NCI-H2196 (cell line): ENCODE results near the gene C19orf18.
A peak's percentile ranks its signal among the peaks of the same experiment; 100 is the strongest.
"Not testable (repeated sequence)": the region's sequence is repeated elsewhere in the genome, so short reads cannot be mapped to it uniquely, and the experiment has no call there.

Source experiments
- DNase-seq: peaks from one replicate; lab custom pipeline; 2025; ENCODE audit not compliant: unreplicated experiment; lab: John Stamatoyannopoulos, UW

The C19orf18 gene

GRCh38 chr19:57974434-57974833, at the start of gene C19orf18:
Gene C19orf18, minus strand, starts transcription at chr19:57974534. Its CDS starts 102 bp downstream, at chr19:57974432.
- no peak for DNase-seq

GRCh38 chr19:58022283-58022660, 47.9 kb upstream of the C19orf18 start:
- no peak for DNase-seq

- DNase-seq = no peak
Measured at GRCh38 chr19:58021541-58022282, 47.4 kb upstream of the C19orf18 start.

GRCh38 chr19:58020129-58020528, 45.8 kb upstream of the C19orf18 start:
- no peak for DNase-seq

GRCh38 chr19:58014141-58014540, 39.8 kb upstream of the C19orf18 start:
- no peak for DNase-seq

GRCh38 chr19:58010507-58010906, 36.2 kb upstream of the C19orf18 start:
- DNase-seq = no peak

GRCh38 chr19:58009666-58010301, 35.5 kb upstream of the C19orf18 start:
- peak; percentile 72 for DNase-seq

GRCh38 chr19:58009301-58009665, 34.9 kb upstream of the C19orf18 start:
- no peak for DNase-seq

- DNase-seq = not testable (repeated sequence)
Measured at GRCh38 chr19:58008877-58009276, 34.5 kb upstream of the C19orf18 start.

- no peak for DNase-seq
Measured at GRCh38 chr19:58007285-58007684, 33.0 kb upstream of the C19orf18 start.

GRCh38 chr19:58003174-58003828, 29.0 kb upstream of the C19orf18 start:
- no peak for DNase-seq

- DNase-seq = peak; percentile 82
Measured at GRCh38 chr19:58002384-58003173, 28.2 kb upstream of the C19orf18 start, which contains the start of gene ZNF606. Gene ZNF606, minus strand, starts transcription at chr19:58002820. Its CDS starts 1,501 bp downstream, at chr19:58001319.

- no peak for DNase-seq
Measured at GRCh38 chr19:58001895-58002369, 27.6 kb upstream of the C19orf18 start.

- no peak for DNase-seq
Measured at GRCh38 chr19:58000677-58001076, 26.3 kb upstream of the C19orf18 start.

- DNase-seq = no peak
Measured at GRCh38 chr19:57992841-57993240, 18.5 kb upstream of the C19orf18 start.

GRCh38 chr19:57978586-57979289, 4.4 kb upstream of the C19orf18 start:
- no peak for DNase-seq

GRCh38 chr19:57964761-57965160, 9.6 kb downstream of the C19orf18 start:
- no peak for DNase-seq

- DNase-seq = no peak
Measured at GRCh38 chr19:57961785-57962184, 12.5 kb downstream of the C19orf18 start.

- no peak for DNase-seq
Measured at GRCh38 chr19:57954996-57955395, 19.3 kb downstream of the C19orf18 start.

GRCh38 chr19:57949702-57950101, 24.6 kb downstream of the C19orf18 start:
- no peak for DNase-seq
